ENCODE data around the gene C3orf49.
A peak's percentile ranks its signal among the peaks of the same experiment; 100 is the strongest.

The C3orf49 gene

DNA sequence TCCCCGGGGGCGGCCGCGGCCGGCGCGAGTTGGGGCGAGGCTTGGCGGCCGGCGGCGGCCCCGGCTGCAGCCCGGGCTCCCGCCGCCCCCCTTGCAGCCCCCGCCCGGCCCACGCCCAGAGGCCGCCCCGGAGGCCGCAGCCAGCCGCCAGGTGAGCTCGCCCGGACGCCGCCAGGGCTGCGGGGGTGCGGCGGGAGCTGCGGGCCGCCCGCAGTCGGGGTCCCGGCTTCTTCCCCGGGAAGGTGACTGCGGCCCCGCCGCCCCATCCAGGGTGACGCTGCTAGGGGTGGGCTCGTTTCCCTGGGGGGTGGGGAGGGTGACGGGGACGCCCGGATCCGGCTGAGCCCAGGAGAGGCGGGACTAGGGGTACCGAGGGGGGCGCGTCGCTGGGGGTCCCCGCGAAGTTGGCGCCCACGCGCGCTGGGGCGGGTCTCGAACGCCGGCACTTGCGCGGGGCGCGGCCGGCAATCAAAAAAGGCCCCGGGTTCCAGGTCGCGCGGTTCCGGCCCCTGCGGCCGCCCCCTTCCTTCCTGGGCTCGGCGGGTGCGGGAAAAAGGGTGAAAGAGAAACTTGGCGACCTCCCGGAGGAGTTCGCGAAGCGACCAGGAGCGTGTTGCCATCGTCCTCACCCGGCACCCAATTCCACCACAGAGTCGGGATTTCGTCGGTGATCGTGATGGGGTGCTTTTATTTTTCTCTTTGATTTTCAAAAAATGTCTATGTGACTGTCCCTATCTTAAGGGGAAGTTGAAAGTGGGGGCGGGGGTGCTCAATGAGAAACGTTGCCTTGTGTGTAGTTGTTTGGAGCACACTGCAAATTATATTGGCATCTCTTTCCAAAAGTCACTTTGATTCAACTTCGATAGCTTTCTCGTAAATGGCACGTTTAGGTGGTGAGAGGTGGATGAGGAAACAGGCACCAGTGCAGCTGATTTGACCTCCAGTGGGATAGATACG lies 45.2 kb downstream of the C3orf49 start:
- in situ Hi-C loops (cut with MboI; ENCODE audit: low pct_unique_long_range_greater_than_20kb, low sequenced_read_pairs, unreplicated experiment) = no loop called here
- peak; percentile 80 for DNase-seq (ENCODE audit: low spot score)
- TF ChIP-seq, protein P1, sequence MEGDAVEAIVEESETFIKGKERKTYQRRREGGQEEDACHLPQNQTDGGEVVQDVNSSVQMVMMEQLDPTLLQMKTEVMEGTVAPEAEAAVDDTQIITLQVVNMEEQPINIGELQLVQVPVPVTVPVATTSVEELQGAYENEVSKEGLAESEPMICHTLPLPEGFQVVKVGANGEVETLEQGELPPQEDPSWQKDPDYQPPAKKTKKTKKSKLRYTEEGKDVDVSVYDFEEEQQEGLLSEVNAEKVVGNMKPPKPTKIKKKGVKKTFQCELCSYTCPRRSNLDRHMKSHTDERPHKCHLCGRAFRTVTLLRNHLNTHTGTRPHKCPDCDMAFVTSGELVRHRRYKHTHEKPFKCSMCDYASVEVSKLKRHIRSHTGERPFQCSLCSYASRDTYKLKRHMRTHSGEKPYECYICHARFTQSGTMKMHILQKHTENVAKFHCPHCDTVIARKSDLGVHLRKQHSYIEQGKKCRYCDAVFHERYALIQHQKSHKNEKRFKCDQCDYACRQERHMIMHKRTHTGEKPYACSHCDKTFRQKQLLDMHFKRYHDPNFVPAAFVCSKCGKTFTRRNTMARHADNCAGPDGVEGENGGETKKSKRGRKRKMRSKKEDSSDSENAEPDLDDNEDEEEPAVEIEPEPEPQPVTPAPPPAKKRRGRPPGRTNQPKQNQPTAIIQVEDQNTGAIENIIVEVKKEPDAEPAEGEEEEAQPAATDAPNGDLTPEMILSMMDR (IDR thresholded peaks at IDR 0.05; ENCODE audit: extremely low read depth, insufficient read depth, missing control alignments) = no peak

DNA sequence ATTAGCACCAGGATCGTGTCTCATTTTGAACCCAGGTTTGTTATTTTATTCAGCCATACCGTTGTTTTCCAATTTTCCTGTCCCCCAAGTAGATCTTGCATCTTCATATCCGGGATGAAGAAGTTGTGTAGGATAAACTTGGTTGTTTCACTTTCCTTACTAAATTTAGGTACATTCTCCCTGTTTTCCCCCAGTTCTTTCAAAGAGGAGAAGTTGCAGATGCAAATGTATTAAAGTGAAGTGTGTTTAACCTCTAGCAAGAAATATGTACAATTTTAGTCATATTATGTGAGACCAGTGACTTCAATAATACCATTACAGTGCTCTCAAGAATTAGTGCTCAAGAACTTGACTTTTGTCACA lies 45.8 kb downstream of the C3orf49 start:
- DNase-seq (ENCODE audit: low spot score) = no peak
- in situ Hi-C loops (cut with MboI; ENCODE audit: low pct_unique_long_range_greater_than_20kb, low sequenced_read_pairs, unreplicated experiment) = no loop called here
- TF ChIP-seq, protein P1 (IDR thresholded peaks at IDR 0.05; ENCODE audit: extremely low read depth, insufficient read depth, missing control alignments) = no peak

DNA sequence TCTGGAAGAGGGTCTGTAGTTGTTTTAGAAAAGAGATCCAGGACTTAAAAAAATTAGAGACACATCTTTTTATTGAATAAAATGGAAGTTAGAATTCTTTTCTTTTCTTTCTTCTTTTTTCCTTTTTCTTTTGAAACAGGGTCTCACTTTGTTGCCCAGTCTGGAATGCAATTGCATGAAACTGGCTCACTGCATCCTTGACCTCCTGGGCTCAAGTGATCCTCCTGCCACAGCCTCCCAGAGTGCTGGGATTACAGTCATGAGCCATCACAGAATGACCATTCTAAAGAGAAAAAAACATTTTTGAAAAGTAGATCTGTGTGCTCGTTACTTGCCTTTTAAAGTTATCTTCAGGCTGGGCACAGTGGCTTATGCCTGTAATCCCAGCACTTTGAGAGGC lies 48.1 kb downstream of the C3orf49 start:
- in situ Hi-C loops (cut with MboI; ENCODE audit: low pct_unique_long_range_greater_than_20kb, low sequenced_read_pairs, unreplicated experiment) = no loop called here
- TF ChIP-seq, protein P1 (IDR thresholded peaks at IDR 0.05; ENCODE audit: extremely low read depth, insufficient read depth, missing control alignments) = no peak
- DNase-seq (ENCODE audit: low spot score) = no peak

DNA sequence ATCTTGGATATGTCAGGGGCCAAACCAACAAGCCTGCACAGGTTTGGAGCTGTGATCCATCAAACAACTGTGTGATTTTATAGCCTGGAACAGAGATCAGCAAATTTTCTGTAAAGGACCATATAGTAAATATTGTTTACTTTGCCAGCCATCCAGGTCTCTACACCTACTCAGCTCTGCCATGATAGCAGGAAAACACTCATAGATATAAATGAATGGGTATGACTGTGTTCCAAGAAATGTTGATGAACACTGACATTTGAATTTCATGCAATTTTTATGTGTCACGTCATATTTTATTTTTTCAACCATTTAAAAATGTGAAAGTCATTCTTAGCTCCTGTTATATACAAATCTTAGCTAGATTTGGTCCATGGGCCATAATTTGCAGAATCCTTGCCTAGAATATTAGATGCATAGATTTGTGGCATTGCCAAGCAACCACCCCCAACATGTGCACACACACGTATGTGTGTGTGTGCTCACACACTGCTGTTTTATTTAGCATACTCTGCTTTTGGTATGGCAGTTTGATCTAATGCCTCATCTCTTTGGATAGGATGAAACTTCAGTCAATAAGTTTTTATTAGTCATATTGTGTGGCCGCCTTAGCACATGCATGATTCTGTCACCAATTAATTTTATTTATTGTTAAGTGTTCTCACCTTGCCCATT lies 51.0 kb downstream of the C3orf49 start:
- DNase-seq (ENCODE audit: low spot score) = no peak
- TF ChIP-seq, protein P1 (IDR thresholded peaks at IDR 0.05; ENCODE audit: extremely low read depth, insufficient read depth, missing control alignments) = no peak
- in situ Hi-C loops (cut with MboI; ENCODE audit: low pct_unique_long_range_greater_than_20kb, low sequenced_read_pairs, unreplicated experiment) = no loop called here

DNA sequence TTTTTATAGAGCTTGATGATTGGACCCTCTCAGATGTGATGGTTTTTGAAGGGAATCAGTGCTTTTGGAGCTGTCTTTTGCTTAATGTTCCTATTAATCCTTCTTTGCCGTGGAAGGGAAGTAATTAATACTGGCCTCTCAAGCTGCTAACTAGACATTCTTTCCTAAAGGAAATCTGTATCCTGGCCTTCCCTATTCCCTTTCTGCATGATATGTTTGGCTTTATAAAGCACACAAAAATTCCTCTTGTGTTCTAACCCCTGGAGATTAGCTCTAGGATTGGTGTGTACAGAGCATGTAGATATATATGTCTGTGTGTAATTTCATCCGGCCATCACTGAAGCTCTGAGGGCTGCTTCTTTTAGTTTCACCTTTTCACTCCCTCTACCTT lies 51.5 kb downstream of the C3orf49 start:
- TF ChIP-seq, protein P1 (IDR thresholded peaks at IDR 0.05; ENCODE audit: extremely low read depth, insufficient read depth, missing control alignments) = no peak
- DNase-seq (ENCODE audit: low spot score) = no peak
- in situ Hi-C loops (cut with MboI; ENCODE audit: low pct_unique_long_range_greater_than_20kb, low sequenced_read_pairs, unreplicated experiment) = no loop called here

DNA sequence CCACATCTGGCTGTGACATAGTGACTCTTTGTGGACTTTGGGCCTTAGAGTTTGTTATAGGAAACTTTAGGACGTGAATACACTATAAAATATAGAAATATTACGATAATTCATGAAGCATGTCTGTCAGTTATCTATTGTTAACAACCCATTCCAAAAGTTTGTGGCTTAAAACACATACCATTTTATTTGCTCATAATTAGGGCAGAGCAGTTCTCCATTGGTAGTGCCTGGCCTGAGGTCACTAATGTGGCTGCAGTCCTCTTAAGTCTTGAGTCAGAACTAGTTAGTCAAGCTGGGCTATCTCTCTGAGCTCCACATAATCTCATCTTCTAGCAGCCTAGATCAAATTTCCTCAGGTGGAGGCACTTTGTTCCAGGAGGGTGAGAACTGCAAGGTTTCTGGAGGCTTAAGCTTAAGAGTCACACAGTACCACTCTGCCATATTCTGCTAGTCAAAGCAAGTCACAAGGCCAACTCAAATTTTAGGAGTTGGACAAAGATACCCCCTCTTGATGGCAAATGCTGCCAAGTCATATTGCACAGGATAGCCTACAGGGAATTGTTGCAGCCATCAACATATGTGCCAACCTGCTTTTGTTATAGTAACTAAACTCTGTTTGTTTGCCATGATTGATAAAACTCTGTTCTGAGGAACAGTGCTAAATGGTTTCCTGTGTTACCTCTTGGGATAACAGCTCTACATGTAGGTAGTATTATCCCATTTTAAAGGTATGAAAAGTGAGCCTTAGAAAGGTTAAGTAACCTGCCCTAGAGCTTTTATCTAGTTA lies 53.2 kb downstream of the C3orf49 start:
- in situ Hi-C loops (cut with MboI; ENCODE audit: low pct_unique_long_range_greater_than_20kb, low sequenced_read_pairs, unreplicated experiment) = no loop called here
- TF ChIP-seq, protein P1 (IDR thresholded peaks at IDR 0.05; ENCODE audit: extremely low read depth, insufficient read depth, missing control alignments) = no peak
- no peak for DNase-seq (ENCODE audit: low spot score)
